ENCODE results near the gene CCDC192. TPM values are rescaled to one million over a fixed set of nuclear protein-coding genes. Genes with fewer than 3 reads are reported as not detected.
"Not testable (repeated sequence)": the region's sequence is repeated elsewhere in the genome, so short reads cannot be mapped to it uniquely, and the experiment has no call there.

CCDC192 gene
- total RNA-seq, 1 experiment from 2014 or later, result not detected

DNA sequence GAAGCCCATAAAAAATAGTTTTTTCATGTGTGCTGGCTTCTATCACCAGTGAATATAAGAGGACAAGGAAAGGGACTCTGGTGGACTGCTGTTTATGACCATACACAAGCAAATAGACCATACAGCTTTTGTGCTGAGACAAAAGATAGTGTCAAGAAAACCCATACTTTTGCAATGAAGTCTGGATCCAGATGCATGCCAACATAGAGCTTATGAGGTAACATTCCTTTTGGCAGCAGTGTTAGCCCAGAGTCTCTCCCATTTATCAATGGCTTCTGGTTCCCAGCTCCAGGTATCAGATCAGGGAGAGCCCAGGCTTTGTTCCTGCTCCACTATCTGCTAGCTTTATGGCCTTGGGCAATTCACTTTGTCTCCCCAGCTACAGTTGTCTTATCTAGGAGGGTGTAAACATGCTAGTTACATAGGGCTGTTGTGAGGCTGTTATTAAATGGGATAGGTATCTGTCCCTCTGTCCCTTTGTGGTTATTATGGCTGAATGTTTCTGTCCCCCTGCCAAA, 55.6 kb downstream of the CCDC192 start:
- no peak for DNase-seq (ENCODE audit: extremely low read depth, low read depth)

- DNase-seq (ENCODE audit: extremely low read depth, low read depth), result no peak
Observed at GRCh38 chr5:127761869-127762268, 58.7 kb downstream of the CCDC192 start.

GRCh38 chr5:127762412-127762811, 59.2 kb downstream of the CCDC192 start:
- DNase-seq (ENCODE audit: extremely low read depth, low read depth), result no peak

- DNase-seq (ENCODE audit: extremely low read depth, low read depth), result no peak
Observed at GRCh38 chr5:127766676-127767335, 63.6 kb downstream of the CCDC192 start.

DNA sequence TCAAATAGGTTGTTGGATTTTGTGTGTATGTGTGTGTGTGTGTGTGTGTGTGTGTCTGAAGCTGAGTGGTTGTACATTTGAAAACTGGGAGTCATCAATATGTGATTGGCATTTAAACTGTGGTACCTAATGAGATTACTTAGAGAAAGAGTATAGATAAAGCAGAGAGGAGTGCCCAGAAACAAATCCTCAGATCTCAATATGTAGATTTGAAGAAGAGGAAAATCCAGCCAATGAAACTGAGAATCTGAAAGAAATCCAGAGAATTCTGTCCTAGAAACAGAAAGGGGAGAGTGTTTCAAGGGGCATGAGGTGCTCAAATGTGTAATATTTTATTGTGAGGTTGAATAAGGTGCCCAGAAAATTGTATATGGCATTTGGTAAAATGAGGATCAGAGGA, 66.2 kb downstream of the CCDC192 start:
- DNase-seq (ENCODE audit: extremely low read depth, low read depth), result no peak

DNA sequence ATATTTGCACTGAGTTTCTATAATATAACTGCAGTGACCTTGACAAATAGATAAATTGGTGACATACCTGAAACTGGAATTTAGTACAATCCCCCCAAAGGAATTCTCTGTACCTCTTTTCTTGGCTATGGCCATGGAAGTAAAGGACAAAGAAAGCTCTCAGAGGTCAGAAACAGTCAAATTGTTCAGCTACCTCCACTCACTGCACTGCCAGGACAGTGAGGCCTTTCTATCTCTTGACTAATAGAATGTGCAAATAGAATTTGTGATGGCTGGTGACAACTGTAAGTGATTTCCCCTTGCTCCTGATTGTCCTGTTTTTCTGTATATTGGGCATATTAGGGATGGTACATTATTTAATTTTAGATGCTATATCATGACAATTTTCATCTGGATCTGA, 67.1 kb downstream of the CCDC192 start:
- no peak for DNase-seq (ENCODE audit: extremely low read depth, low read depth)

GRCh38 chr5:127772531-127772930, 69.3 kb downstream of the CCDC192 start:
- DNase-seq (ENCODE audit: extremely low read depth, low read depth), result no peak

DNA sequence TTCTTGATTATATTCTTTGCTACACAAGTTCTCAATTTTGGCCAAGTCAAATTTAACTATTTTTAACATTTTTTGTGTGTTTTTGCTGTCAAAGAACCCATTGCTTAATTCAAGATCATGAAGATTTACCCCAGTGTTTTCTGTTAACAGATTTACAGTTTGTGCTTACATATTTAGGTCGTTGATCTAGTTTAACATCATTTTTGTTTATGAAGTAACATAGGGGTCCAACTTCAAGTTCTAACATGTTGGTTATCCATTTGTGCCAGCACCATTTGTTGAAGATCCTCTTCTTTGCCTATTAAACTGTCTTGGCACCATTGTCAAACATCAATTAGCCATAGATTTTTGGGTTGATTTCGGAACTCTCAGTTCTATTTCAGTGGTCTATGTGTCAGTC, 71.0 kb downstream of the CCDC192 start:
- no peak for DNase-seq (ENCODE audit: extremely low read depth, low read depth)

GRCh38 chr5:127776477-127776876, 73.3 kb downstream of the CCDC192 start:
- DNase-seq (ENCODE audit: extremely low read depth, low read depth), result no peak

DNA sequence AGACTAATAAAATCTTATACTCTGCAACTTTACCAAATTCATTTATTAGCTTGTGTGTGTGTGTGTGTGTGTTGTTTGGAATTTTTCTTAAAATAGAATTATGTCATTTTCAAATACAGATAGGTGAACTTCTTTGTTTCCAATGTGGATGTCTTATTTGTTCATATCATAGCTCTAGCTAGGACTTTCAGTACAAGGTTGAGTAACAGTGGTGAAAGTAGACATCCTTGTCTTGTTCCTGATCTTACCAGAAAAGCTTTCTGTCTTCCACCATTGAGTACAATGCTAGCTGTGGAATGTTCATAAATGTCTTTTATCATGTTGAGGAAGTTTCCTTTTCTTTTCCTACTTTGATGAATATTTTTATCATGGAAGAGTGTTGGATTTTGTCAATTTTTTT, 74.8 kb downstream of the CCDC192 start:
- no peak for DNase-seq (ENCODE audit: extremely low read depth, low read depth)

DNA sequence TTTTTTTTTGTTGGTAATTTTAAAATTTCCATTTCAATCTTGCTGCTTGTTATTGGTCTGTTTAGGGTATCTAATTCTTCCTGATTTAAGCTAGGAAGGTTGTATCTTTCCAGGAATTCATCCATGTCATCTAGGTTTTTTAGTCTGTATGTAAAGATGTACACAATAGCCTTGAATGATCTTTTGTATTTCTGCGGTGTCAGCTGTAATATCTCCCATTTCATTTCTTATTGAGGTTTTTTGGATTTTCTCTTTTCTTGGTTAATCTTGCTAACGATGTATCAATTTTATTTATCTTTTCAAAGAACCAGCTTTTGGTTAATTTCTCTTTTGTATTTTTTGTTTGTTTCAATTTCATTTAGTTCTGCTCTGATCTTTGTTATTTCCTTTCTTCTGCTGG, 79.3 kb downstream of the CCDC192 start:
- DNase-seq (ENCODE audit: extremely low read depth, low read depth), result not testable (repeated sequence)

DNA sequence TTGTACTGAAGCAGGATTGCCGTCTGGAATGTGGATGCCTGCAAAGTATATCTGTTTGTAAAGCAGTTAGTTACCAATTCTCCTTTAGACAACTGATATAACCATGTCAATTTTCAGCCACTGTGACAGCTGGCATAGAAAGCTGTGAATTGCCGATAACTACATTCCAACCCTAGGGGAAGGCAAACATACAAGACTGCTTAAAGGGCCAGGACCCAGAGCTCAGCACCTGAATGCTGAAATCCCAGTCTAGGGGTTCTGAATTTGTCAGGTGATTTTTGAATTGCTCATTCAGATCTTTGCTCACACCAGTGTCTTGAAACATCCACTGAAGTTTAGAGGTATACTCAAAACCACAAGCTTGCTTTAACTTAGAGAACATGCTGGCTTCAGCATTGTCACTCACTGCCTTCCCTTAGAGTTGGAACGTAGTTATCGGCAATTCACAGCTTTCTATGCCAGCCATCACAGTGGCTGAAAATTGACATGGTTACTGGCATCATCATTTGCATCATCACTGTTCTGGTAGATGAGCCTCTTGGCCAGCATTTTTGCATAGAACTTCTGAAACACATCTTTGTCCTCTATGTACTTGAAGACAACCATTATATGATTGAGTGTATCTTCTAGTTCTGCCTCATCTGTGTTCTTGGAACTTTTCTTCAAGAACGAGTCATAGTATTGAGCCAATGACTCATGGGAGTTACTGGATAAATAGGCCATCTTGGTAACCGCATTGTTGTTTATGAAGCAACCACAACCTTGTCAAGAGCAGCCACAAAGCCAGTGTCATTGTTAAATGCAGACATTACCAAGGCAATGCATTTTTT, 82.1 kb downstream of the CCDC192 start:
- DNase-seq (ENCODE audit: extremely low read depth, low read depth), result no peak

DNA sequence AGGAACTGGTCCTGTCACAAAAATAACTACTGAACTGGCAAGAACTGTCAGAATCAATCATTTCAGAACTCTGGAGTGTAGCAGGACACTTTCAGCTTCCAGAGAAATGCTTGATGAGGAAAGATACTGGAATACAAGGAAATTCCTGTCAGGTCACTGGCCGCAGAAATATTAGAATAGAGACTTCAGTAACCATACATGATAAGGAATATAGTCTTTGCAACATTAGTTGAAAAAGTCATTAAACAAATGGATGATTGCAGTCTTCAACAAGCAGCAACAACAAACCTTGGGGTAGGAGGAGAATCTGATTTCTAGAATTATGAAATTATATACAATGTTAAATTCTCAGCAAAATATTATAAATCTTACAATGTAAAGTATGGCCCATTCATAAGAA, 88.2 kb downstream of the CCDC192 start:
- no peak for DNase-seq (ENCODE audit: extremely low read depth, low read depth)

GRCh38 chr5:127791908-127792307, 88.7 kb downstream of the CCDC192 start:
- DNase-seq (ENCODE audit: extremely low read depth, low read depth), result not testable (repeated sequence)

DNA sequence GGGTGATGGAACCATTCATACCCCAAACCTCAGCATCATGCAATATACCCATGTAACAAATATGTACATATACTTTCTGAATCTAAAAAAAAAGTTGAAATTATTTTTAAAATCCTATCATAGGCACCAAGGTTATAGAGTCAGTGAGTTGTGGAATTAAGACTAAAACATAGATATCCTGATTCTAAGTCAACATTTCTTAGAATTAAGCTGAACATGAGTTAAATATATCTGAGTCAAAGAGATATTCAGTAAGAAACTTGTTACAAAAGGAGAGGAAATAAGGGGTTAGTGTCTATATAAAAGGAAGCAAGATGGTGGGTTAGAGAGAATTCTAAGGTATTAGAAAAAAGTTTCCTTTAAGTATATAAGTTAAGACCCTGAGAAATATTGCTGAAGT, 89.9 kb downstream of the CCDC192 start:
- DNase-seq (ENCODE audit: extremely low read depth, low read depth), result no peak

DNA sequence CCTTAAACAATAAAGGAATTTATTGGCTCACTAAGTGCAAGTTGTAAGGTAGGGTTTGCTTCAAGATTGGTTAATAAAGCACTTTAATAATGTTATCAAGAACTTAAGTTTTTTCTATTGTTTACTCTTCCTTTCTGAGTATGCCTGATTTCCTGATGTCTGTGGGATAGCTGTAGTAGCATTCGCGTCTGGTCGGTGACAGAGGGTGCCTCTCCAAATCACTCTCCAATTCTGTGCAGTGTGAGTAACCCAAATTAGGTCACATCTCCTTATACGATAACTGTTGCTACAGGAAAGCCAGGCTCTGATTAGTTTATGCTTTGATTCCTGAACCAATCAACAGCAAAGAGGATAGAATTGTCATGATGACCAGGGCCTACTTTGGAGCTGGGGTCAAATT, 90.7 kb downstream of the CCDC192 start:
- DNase-seq (ENCODE audit: extremely low read depth, low read depth), result no peak

DNA sequence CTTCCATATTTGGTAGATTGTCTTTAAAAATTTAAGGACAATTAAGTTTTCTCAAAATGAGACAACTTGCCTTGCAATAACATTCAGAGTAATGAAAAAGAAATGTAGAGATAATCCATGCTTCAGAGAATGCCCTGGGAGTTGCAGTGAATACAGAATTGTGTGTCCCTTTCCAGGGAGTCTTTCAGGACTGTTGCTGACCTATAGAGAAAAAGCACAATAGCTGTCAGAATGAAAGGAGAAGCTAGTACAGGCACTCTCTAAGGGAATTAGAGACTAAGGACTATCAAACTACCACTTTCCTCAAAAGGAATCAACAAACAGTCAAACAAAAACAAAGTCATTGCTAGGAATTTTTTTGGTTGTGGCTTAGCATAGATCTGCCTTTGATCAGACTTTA, 93.0 kb downstream of the CCDC192 start:
- DNase-seq (ENCODE audit: extremely low read depth, low read depth), result no peak

- DNase-seq (ENCODE audit: extremely low read depth, low read depth), result no peak
Observed at GRCh38 chr5:127799293-127799905, 96.2 kb downstream of the CCDC192 start.

- no peak for DNase-seq (ENCODE audit: extremely low read depth, low read depth)
Observed at GRCh38 chr5:127801751-127802476, 98.7 kb downstream of the CCDC192 start.

DNA sequence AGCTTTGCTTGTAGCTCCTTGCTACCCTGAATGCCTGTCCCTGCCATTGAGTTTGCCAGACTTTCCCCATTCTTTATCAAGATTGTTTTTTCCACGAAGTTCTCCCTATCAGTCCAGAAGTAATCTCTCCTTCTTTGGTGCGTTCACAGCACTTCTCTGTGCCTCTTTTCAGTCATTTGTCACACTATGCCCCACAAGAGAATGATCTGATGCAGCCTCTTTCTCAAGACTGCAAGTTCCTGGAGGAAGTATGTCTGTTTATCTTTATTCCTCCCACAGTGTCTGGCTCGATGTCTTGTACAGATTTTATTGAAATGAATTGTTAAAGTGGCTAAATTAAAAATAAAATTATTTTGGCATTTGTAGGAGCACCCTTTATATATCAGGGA, 99.3 kb downstream of the CCDC192 start:
- DNase-seq (ENCODE audit: extremely low read depth, low read depth), result no peak

DNA sequence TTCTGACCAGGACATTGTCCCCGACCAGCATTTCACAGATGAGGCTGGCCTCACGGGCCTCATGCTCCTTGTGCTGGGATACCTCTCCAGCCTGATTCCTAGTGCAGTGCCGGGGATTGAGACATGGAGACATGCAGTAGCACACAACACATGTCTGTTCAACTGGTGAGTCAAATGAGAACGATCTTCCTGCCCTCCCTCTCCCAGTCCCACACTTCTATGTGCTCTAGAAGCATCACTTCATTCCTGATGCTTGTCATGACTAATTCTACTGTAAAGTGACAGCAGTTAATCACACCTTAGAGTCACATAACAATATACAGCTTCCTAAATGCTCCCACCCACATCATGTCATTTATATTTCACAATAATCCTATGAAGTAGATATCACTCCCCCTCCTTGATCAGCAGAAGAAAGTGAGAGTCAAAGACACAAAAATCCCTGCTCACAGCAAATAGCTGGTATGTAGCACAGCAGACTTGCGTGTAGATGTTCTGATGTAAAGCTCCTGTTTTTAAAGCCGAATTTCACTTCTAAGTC, 101.8 kb downstream of the CCDC192 start:
- no peak for DNase-seq (ENCODE audit: extremely low read depth, low read depth)

Data from NCI-H460 (cell line).